ENCODE measurements around the gene CD55.

DNA sequence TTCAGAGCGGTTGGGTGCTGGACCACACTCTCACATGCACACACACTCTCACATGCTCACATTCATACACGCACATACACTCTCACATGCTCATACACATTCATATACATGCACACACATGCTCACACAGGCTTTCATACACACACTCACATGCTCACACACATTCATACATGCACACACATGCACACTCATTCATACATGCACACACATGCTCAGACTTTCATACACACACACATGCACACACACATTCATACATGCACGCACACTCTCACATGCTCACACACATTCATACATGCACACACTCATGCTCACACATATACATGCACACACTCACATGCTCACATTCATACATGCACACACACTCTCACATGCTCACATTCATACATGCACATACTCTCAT, 6.0 kb upstream of the CD55 start:
- TF ChIP-seq, protein P1, sequence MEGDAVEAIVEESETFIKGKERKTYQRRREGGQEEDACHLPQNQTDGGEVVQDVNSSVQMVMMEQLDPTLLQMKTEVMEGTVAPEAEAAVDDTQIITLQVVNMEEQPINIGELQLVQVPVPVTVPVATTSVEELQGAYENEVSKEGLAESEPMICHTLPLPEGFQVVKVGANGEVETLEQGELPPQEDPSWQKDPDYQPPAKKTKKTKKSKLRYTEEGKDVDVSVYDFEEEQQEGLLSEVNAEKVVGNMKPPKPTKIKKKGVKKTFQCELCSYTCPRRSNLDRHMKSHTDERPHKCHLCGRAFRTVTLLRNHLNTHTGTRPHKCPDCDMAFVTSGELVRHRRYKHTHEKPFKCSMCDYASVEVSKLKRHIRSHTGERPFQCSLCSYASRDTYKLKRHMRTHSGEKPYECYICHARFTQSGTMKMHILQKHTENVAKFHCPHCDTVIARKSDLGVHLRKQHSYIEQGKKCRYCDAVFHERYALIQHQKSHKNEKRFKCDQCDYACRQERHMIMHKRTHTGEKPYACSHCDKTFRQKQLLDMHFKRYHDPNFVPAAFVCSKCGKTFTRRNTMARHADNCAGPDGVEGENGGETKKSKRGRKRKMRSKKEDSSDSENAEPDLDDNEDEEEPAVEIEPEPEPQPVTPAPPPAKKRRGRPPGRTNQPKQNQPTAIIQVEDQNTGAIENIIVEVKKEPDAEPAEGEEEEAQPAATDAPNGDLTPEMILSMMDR (IDR thresholded peaks at IDR 0.05) = no peak
- TF ChIP-seq POLR2A (IDR thresholded peaks at IDR 0.05) = no peak
